IMR-90 (cell line): Measurements from ENCODE around the gene DNAH6.

Experiments used
- POLR2A ChIP-seq: IDR thresholded peaks from 2 replicates; pipeline ENCODE4 v1.6.1; 2012; ENCODE audit warnings: mild to moderate bottlenecking, low read depth, low read length
- SMC3 ChIP-seq: fragments of 150-350 bp; IDR thresholded peaks from 2 replicates; pipeline ENCODE4 v1.6.1; 2016; ENCODE audit warnings: low read depth, mild to moderate bottlenecking, antibody characterized with exemption, low read length, moderate library complexity

- no peak for TF ChIP-seq POLR2A
- TF ChIP-seq SMC3: no peak
Measured at GRCh38 chr2:84786601-84787000, 270.3 kb downstream of the DNAH6 start.
